ENCODE measurements around the gene KPNA6. TPM values are rescaled to one million over a fixed set of nuclear protein-coding genes. Genes with fewer than 3 reads are reported as not detected.

The KPNA6 gene
- polyA plus RNA-seq, 1 donor from 2014 or later: 17.3 TPM

- Histone ChIP-seq H3F3A (ENCODE audit: insufficient read depth, low read length, poor library complexity, severe bottlenecking) (no peaks in the 10 kb centered on the region), H3K9me3 (ENCODE audit: low read length) (no peaks in the 10 kb centered on the region)
Measured at GRCh38 chr1:32170991-32171390, 63.1 kb downstream of the KPNA6 start.

GRCh38 chr1:32172621-32173245 is 64.9 kb downstream of the KPNA6 start:
- H4K20me1 ChIP-seq (ENCODE audit: insufficient read depth): no peaks in the 10 kb centered on the region
- H2AFZ ChIP-seq (ENCODE audit: low read depth, low read length): no peak overlapping the region

More at GRCh38 chr1:32170991-32171390, 63.1 kb downstream of the KPNA6 start:
- H4K20me1 ChIP-seq (ENCODE audit: insufficient read depth): no peaks in the 10 kb centered on the region
- H3K4me2 ChIP-seq (ENCODE audit: low read length): no peak overlapping the region
- H3K9me2 ChIP-seq (ENCODE audit: insufficient read depth, low read length): no peaks in the 10 kb centered on the region
- H3K9ac ChIP-seq (ENCODE audit: low read length): no peak overlapping the region
- no peak overlapping the region for H3K4me3 ChIP-seq (ENCODE audit: low read length)
- no peak overlapping the region for H3K27ac ChIP-seq (ENCODE audit: low read length)
- H2AFZ ChIP-seq (ENCODE audit: low read depth, low read length): no peak overlapping the region
- TF ChIP-seq EZH2 (IDR thresholded peaks at IDR 0.05; ENCODE audit: borderline replicate concordance, insufficient read depth, low read length, poor library complexity, severe bottlenecking) (no peak), TAF1 (IDR thresholded peaks at IDR 0.05; ENCODE audit: low read depth) (no peak), MXI1 (conservative IDR thresholded peaks at IDR 0.05; ENCODE audit: poor library complexity, severe bottlenecking) (no peak), RAD21 (conservative IDR thresholded peaks at IDR 0.05) (no peak), CTCF (IDR thresholded peaks at IDR 0.05; ENCODE audit: poor library complexity, severe bottlenecking) (no peak), POLR2AphosphoS5 (IDR thresholded peaks at IDR 0.05) (no peak)
- no peaks in the 10 kb centered on the region for H3K79me2 ChIP-seq (replicated peaks; ENCODE audit: insufficient read depth, low read length)
- H3K27me3 ChIP-seq (ENCODE audit: insufficient read depth, low read depth, low read length): no peaks in the 10 kb centered on the region
- peaks cover 6% of the 10 kb centered on the region for H3K36me3 ChIP-seq (ENCODE audit: insufficient read depth, low read length)

More at GRCh38 chr1:32172621-32173245, 64.9 kb downstream of the KPNA6 start:
- no peak overlapping the region for H3K9ac ChIP-seq (ENCODE audit: low read length)
- no peak overlapping the region for H3K4me2 ChIP-seq (ENCODE audit: low read length)
- H3K36me3 ChIP-seq (ENCODE audit: insufficient read depth, low read length): peaks cover 6% of the 10 kb centered on the region
- H3K27me3 ChIP-seq (ENCODE audit: insufficient read depth, low read depth, low read length): no peaks in the 10 kb centered on the region
- H3K79me2 ChIP-seq (replicated peaks; ENCODE audit: insufficient read depth, low read length): no peaks in the 10 kb centered on the region
- no peaks in the 10 kb centered on the region for H3K9me2 ChIP-seq (ENCODE audit: insufficient read depth, low read length)
- H3F3A ChIP-seq (ENCODE audit: insufficient read depth, low read length, poor library complexity, severe bottlenecking): no peaks in the 10 kb centered on the region
- TF ChIP-seq REST (IDR thresholded peaks at IDR 0.05; ENCODE audit: borderline replicate concordance) (no peak), CTCF (IDR thresholded peaks at IDR 0.05; ENCODE audit: poor library complexity, severe bottlenecking) (no peak), RAD21 (conservative IDR thresholded peaks at IDR 0.05) (no peak), TAF1 (IDR thresholded peaks at IDR 0.05; ENCODE audit: low read depth) (no peak), EP300 (conservative IDR thresholded peaks at IDR 0.05; ENCODE audit: poor library complexity, severe bottlenecking) (no peak), MXI1 (conservative IDR thresholded peaks at IDR 0.05; ENCODE audit: poor library complexity, severe bottlenecking) (no peak), POLR2AphosphoS5 (IDR thresholded peaks at IDR 0.05) (no peak), EZH2 (IDR thresholded peaks at IDR 0.05; ENCODE audit: borderline replicate concordance, insufficient read depth, low read length, poor library complexity, severe bottlenecking) (no peak), SMC3 (conservative IDR thresholded peaks at IDR 0.05; ENCODE audit: poor library complexity) (no peak)
- H3K9me3 ChIP-seq (ENCODE audit: low read length): no peaks in the 10 kb centered on the region
- H3K27ac ChIP-seq (ENCODE audit: low read length): no peak overlapping the region
- no peak overlapping the region for H3K4me3 ChIP-seq (ENCODE audit: low read length)

Measured in neural cell (in vitro differentiated cells).